ENCODE data around the gene CRISP2.
"Not testable (repeated sequence)": the region's sequence is repeated elsewhere in the genome, so short reads cannot be mapped to it uniquely, and the experiment has no call there.

Gene CRISP2

DNA sequence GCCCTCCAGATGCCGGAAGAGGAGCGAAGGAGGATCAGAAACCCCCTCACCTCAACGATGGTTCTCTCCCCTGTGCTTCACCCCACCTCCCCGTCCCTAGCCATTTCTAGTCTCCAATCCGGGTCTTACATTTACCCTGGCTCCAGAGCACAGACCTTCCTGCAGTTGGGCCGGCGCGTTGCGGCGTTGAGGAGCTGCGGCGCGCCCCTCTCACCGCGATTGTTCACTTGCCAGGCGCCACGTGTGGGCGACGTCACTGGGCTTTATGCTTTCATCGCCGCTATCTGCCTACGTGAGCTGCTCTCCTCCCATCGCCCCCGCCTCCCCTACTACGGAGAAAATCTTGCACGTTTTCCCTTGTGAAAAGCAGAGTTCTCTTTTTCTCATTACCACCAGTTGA is at the start of gene CRISP2:
CRISP2 (minus strand) TSS at position 198 of the 400 bp plus-strand sequence. CDS start 4,347 bp downstream, outside the sequence.
- DNase-seq = no peak

GRCh38 chr6:49744259-49744658 is 30.9 kb upstream of the CRISP2 start, which contains the start of gene CRISP3:
Gene CRISP3 (minus strand): TSS chr6:49744388. CDS start chr6:49744367, 21 bp downstream.
- DNase-seq = no peak

GRCh38 chr6:49743429-49743828 is 30.1 kb upstream of the CRISP2 start:
- DNase-seq = no peak

- DNase-seq = no peak
Observed at GRCh38 chr6:49739423-49739822, 26.1 kb upstream of the CRISP2 start.

DNA sequence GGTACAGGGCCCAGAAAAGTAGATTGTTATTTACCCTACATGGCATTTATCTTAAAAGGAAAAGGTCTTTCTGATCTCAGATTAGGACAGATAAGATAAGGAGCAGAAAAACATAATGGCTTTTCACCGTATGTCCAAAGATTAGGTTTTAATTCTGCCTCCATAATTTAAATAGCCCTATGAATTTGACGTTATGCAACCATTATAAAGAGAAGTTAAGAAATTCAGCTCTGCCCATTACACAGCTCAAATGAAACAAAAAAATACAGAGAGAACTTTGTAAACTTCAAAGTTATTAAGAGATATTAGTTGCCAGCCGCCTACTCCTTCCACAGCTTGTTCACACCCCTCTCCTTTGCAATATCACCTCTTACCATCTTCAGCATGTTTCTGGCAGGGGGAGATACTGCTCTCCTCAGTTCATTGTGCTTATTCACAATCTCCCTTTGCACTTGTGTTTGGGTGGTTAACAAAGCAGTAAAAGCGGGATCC is 22.7 kb upstream of the CRISP2 start:
- DNase-seq = no peak

DNA sequence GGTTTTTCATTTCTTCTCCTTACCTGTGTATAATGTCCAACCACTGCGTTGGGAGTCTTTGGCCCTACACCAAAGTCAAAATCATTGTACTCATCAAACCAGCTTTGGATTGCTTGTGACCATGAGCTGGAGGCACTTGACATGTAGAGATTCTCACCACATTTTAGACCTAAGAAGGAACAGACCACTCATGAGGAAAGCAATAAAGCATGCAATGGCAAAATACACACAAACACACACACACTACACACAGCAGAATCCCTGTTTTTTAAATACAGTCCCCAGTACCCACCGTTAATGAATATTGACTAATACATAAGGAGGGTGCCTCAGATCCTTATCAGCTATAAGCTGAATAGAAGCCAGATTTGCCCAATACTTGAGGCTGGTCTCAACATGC is 20.3 kb upstream of the CRISP2 start:
- DNase-seq = no peak

DNA sequence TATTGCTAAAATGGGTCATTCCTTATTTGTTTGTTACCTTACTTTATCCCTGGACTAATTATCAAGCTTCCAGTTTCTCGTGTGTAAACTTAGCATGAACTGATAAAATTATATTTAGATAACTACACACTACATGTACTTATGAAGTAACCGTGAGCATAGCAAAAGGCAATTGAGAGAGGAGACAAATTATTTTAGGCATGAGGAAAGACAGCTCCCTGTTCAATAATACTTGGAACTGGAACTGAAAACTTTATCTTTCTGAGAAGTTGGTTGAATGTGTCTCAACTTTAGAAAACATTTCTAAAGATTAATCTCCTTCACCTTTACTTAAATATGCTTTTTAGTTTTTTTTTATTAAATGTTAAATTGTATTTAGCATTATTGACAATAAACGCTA is 19.4 kb upstream of the CRISP2 start:
- DNase-seq = no peak

DNA sequence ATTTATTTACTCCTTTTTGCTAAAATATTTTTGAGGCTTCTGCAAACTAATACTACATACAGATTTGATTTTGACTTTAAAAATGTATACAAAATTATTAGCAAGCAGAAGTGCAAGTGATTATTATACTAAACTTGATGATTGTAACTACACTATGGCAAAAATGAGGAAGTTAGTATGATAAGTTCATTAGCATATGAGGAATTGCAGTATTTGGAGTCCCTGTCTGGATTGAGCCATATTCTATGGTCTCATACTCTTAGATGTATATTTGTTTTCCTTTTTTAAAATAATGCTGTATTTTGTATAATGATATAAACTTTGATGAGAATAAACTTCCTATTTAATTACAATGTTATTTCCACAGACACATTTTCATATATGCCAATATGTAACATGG is 16.9 kb upstream of the CRISP2 start:
- DNase-seq = no peak

GRCh38 chr6:49723917-49724316 is 10.6 kb upstream of the CRISP2 start:
- DNase-seq = not testable (repeated sequence)

- no peak for DNase-seq
Observed at GRCh38 chr6:49721297-49721696, 8.0 kb upstream of the CRISP2 start.

DNA sequence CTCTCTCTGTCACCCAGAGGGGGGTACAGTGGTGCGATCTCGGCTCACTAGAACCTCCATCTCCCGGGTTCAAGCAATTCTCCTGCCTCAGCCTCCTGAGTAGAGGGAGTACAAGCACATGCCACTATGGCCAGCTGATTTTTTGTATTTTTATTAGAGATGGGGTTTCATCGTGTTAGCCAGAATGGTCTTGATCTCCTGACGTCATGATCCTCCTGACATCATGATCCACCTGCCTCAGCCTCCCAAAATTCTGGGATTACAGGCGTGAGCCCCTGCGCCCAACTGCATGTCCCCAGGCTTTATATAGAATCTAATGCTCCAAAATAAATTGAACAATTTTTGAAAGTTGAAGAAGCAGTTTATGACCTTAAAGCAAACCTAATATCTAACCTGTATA is 7.0 kb upstream of the CRISP2 start:
- DNase-seq = no peak

DNA sequence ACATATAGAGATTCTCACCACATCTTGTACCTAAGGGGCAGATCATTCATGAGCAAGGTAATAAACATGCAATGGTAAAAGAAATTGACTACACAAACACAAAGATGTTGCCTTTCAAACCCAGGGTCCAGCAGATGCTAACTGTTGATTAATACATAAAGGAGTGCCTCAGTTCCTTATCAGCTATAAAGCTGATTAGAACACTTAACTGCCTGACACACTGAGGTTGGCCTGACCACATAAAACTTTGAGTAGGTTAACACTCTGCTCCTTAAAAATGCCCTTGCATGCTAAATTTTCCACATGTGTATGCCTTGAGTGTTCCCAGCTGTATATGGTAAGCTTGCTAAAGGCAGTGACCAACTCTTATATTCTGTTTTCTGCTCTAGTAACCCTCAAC is 14.9 kb downstream of the CRISP2 start:
- DNase-seq = no peak

DNA sequence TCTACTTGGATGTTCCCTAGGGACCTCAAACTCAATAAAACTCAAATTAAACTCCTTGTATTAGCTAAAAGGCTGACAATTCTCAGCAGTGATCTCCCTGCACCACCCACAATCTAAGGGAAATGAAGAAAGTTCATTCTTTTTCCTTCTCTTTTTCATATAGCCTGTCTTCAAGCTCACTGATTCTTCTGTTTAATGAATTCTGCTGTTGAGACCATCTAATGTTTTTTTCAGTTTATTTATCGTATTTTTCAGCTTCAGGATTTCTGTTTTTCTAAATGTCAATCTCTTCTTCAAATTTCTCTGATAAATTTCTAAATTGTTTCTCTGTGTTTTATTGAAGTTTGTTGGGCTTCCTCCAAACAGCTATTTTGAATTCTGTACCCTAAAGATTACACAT is 19.8 kb downstream of the CRISP2 start:
- DNase-seq = no peak

DNA sequence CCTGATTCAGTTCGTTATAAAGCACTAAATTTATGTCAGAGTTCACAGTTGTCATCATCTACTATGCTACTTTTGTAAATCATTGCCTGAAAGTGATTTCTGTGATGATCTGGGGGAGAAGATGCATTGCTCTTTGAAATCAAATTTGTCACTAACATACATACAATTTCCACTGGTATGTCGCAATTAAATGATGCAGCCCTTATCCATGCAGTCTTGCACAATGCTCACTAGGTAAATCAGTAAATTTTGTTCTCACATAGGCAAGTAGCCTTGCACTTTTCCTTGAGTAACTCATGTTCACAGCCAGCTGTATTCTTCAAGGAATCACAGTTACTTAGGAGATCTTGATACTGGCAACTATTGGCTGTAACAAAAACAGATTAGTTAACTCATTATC is 20.8 kb downstream of the CRISP2 start:
- no peak for DNase-seq

- no peak for DNase-seq
Observed at GRCh38 chr6:49676671-49677281, 36.6 kb downstream of the CRISP2 start.

- DNase-seq = no peak
Observed at GRCh38 chr6:49675816-49676215, 37.5 kb downstream of the CRISP2 start.

DNA sequence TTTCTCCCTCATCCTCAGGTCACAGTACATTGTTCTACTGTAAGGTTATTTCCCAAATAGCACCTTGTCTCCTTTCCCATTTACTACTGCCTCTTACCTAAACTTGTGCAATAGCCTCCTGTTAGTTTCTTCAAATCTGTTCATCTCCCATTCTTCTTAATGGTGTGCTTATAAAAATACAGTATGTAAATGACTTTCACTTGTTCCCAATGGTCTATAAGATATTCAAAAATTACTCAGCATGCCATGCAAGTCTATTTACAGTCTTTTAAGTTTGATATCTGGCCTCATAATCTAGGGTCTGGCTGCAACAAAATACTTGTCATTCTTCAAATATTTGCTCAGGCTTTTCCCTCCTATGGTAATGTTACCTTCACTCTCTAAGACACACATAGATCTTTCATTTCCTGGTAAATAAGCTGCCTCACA is 45.2 kb downstream of the CRISP2 start:
- DNase-seq = no peak

GRCh38 chr6:49666930-49667757 is 46.2 kb downstream of the CRISP2 start:
- no peak for DNase-seq

GRCh38 chr6:49666480-49666879 is 46.9 kb downstream of the CRISP2 start:
- DNase-seq = no peak

GRCh38 chr6:49664817-49665216 is 48.5 kb downstream of the CRISP2 start:
- no peak for DNase-seq

- not testable (repeated sequence) for DNase-seq
Observed at GRCh38 chr6:49664054-49664453, 49.3 kb downstream of the CRISP2 start.

GRCh38 chr6:49662892-49663261 is 50.5 kb downstream of the CRISP2 start:
- no peak for DNase-seq

GRCh38 chr6:49662231-49662891 is 51.0 kb downstream of the CRISP2 start:
- no peak for DNase-seq

DNA sequence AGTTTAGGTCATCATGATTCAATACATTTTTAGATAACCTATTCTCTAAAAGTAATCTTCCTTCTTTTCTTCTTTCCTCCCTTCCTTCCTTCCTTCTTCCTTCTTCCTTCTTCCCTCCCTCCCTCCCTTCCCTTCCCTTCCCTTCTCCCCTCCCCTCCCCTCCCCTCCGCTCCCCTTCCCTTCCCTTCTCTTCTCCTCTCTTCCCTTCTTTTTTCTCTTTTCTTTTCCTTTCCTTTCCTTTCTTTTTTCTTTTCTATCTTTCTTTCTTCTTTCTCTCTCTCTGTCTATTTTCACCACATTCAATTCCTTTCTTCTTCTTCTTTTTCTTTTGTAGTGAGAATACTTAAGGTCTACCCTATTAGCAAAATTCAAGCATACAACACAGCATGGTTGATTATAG is 59.4 kb downstream of the CRISP2 start:
- no peak for DNase-seq

Data from NCI-H524 treated with DMSO at 0.1 percent for 48 hours (cell line).